Karpas-422 (cell line): ENCODE results near the gene SPECC1. TPM values are rescaled to one million over a fixed set of nuclear protein-coding genes. Genes with fewer than 3 reads are reported as not detected.

Source experiments
- DNase-seq: peaks from one replicate; pipeline ENCODE4 v3.0.0-alpha.2; 2015
- H2AFZ ChIP-seq: fragments of 200-600 bp; sonication (generic); 2 replicates; pipeline ENCODE4 v1.6.1; 2014; ENCODE audit warnings: antibody characterized with exemption, low read length, mixed read lengths
- H3K27ac ChIP-seq: fragments of 200-600 bp; sonication (generic); 2 replicates; pipeline ENCODE4 v1.5.1; 2014; ENCODE audit warnings: mild to moderate bottlenecking, low read length, moderate library complexity
- H3K27me3 ChIP-seq: fragments of 200-600 bp; sonication (generic); 2 replicates; pipeline ENCODE4 v1.6.1; 2014; ENCODE audit warnings: low read length, mixed read lengths
- H3K36me3 ChIP-seq: fragments of 200-600 bp; sonication (generic); 2 replicates; pipeline ENCODE4 v1.6.1; 2014; ENCODE audit warnings: low read length, mixed read lengths; ENCODE audit not compliant: insufficient read depth
- H3K4me1 ChIP-seq: fragments of 200-600 bp; sonication (generic); 2 replicates; pipeline ENCODE4 v1.6.1; 2014; ENCODE audit warnings: mild to moderate bottlenecking, low read length, mixed read lengths
- H3K4me2 ChIP-seq: fragments of 200-600 bp; sonication (generic); 2 replicates; pipeline ENCODE4 v1.6.1; 2014; ENCODE audit warnings: low read length, low read depth, mild to moderate bottlenecking; ENCODE audit not compliant: poor library complexity, severe bottlenecking
- H3K4me3 ChIP-seq: fragments of 200-600 bp; sonication (generic); 2 replicates; pipeline ENCODE4 v1.5.1; 2014; ENCODE audit warnings: mild to moderate bottlenecking, antibody characterized with exemption, low read length, mixed read lengths
- H3K79me2 ChIP-seq: fragments of 200-600 bp; sonication (generic); 2 replicates; pipeline ENCODE4 v1.6.1; 2014; ENCODE audit warnings: mild to moderate bottlenecking, low read length, mixed read lengths
- H3K9ac ChIP-seq: fragments of 200-600 bp; sonication (generic); 2 replicates; pipeline ENCODE4 v1.6.0; 2014; ENCODE audit warnings: low read length
- H3K9me2 ChIP-seq: fragments of 200-600 bp; sonication (generic), shearing (Covaris generic); replicated peaks from 2 replicates; pipeline ENCODE4 v1.6.0; 2014; ENCODE audit warnings: mild to moderate bottlenecking, low read length, moderate library complexity; ENCODE audit not compliant: insufficient read depth
- H3K9me3 ChIP-seq: fragments of 300-700, 200-600 bp; sonication (generic); 2 replicates; pipeline ENCODE4 v1.6.1; 2014; ENCODE audit warnings: low read length, mixed read lengths
- H4K20me1 ChIP-seq: fragments of 200-600 bp; sonication (generic); 2 replicates; pipeline ENCODE4 v1.6.1; 2014; ENCODE audit warnings: mild to moderate bottlenecking, antibody characterized with exemption, low read length, low read depth; ENCODE audit not compliant: insufficient read depth
- total RNA-seq: library from RNA; depleted of rRNA; stranded (reverse); fragments of >200 nt; shearing (Covaris generic); gene quantifications from 2 replicates; pipeline ENCODE4 v1.2.3, GENCODE V29; 2014; ENCODE audit warnings: low replicate concordance

Gene SPECC1
- total RNA-seq, 1 experiment from 2014 or later: not detected

DNA sequence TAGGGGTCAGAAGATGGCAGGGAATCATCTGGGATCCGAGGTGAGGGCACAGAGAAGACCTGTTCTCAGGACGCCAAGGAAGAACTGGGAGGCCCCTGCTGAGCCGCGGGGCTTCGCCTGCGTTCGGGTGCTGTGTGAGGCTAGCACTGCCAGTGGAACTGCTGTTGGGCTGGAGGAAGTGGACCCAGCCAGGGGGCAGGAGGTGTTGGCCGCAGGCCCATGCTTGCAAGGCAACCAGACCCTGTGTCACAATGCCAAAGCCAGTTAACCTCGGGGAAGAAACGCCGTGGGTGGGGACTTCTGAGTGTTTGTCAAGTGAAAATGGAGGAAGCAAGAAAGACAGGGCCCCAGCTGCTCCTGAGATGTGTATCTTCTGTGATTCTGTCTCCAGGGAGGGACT, 272.7 kb downstream of the SPECC1 start:
- no peaks in the 10 kb centered on the region for H3K9me3 ChIP-seq
- no peak for DNase-seq
- no peaks in the 10 kb centered on the region for H3K79me2 ChIP-seq
- no peak overlapping the region for H3K4me3 ChIP-seq
- no peak overlapping the region for H3K27ac ChIP-seq
- no peak overlapping the region for H3K4me2 ChIP-seq
- H3K9me2 ChIP-seq: no peaks in the 10 kb centered on the region
- no peak overlapping the region for H3K9ac ChIP-seq
- no peaks in the 10 kb centered on the region for H4K20me1 ChIP-seq
- no peak overlapping the region for H2AFZ ChIP-seq
- H3K36me3 ChIP-seq: no peaks in the 10 kb centered on the region
- H3K27me3 ChIP-seq: no peaks in the 10 kb centered on the region
- no peaks in the 10 kb centered on the region for H3K4me1 ChIP-seq

GRCh38 chr17:20282526-20283308, 273.6 kb downstream of the SPECC1 start:
- Histone ChIP-seq H3K79me2 (no peaks in the 10 kb centered on the region), H3K36me3 (no peaks in the 10 kb centered on the region), H3K9ac (no peak overlapping the region), H3K4me3 (no peak overlapping the region), H3K9me2 (no peaks in the 10 kb centered on the region), H3K4me2 (no peak overlapping the region), H4K20me1 (no peaks in the 10 kb centered on the region), H3K9me3 (no peaks in the 10 kb centered on the region), H3K4me1 (no peaks in the 10 kb centered on the region), H2AFZ (no peak overlapping the region), H3K27ac (no peak overlapping the region), H3K27me3 (no peaks in the 10 kb centered on the region)
- no peak for DNase-seq

DNA sequence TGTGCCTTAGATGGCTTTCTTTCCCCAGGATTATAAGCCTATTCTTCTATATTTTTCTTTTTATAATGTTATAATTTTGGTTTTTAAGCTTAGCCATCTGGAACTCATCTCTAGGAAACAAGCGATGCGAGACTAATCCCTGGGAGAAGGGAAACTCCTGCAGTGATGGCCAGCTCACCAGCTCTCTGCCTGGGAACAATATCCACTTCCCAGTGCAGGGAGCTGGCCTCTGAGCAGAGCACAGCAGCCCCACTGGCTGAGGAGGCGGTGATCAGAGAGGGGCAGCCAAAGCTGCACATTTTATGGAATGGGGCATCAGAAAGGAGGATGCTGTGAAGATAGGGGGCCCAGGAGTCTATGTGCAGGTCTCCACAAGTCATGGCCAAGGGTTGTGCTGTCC, 274.9 kb downstream of the SPECC1 start:
- H3K9me3 ChIP-seq: no peaks in the 10 kb centered on the region
- H3K4me1 ChIP-seq: no peaks in the 10 kb centered on the region
- DNase-seq: no peak
- H3K27ac ChIP-seq: no peak overlapping the region
- no peak overlapping the region for H3K9ac ChIP-seq
- no peaks in the 10 kb centered on the region for H3K9me2 ChIP-seq
- no peak overlapping the region for H2AFZ ChIP-seq
- no peaks in the 10 kb centered on the region for H3K79me2 ChIP-seq
- no peaks in the 10 kb centered on the region for H3K27me3 ChIP-seq
- no peaks in the 10 kb centered on the region for H4K20me1 ChIP-seq
- no peak overlapping the region for H3K4me3 ChIP-seq
- H3K4me2 ChIP-seq: no peak overlapping the region
- no peaks in the 10 kb centered on the region for H3K36me3 ChIP-seq

- H3K4me3 ChIP-seq: no peak overlapping the region
- no peaks in the 10 kb centered on the region for H4K20me1 ChIP-seq
- no peak overlapping the region for H3K4me2 ChIP-seq
- H3K4me1 ChIP-seq: no peaks in the 10 kb centered on the region
- H3K27me3 ChIP-seq: no peaks in the 10 kb centered on the region
- H3K9me2 ChIP-seq: no peaks in the 10 kb centered on the region
- no peaks in the 10 kb centered on the region for H3K9me3 ChIP-seq
- DNase-seq: no peak
- H2AFZ ChIP-seq: no peak overlapping the region
- H3K36me3 ChIP-seq: no peaks in the 10 kb centered on the region
- no peak overlapping the region for H3K9ac ChIP-seq
- no peak overlapping the region for H3K27ac ChIP-seq
- H3K79me2 ChIP-seq: no peaks in the 10 kb centered on the region
Measured at GRCh38 chr17:20284570-20285295, 275.6 kb downstream of the SPECC1 start.

DNA sequence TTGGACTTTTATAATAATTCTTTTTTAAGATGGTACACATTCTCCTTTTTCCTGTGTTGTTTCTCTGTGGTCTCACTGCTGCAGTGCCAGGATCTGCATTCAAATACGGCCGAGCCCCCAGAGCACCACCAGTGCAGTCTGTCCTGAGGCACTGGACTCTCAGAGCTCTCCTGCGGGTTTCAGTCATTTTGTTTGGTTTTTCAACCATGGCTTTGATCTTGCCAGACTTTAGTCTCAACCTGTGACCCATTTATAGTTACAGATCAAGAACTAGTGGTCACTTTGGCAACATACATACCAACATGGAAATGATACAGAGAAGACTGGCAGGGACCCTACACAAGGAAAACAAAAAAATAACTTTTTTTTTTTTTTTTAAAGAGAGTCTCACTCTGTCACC, 280.8 kb downstream of the SPECC1 start:
- H3K27me3 ChIP-seq: no peaks in the 10 kb centered on the region
- DNase-seq: no peak
- H3K4me2 ChIP-seq: no peak overlapping the region
- H3K9ac ChIP-seq: no peak overlapping the region
- H2AFZ ChIP-seq: no peak overlapping the region
- no peaks in the 10 kb centered on the region for H3K79me2 ChIP-seq
- H3K4me1 ChIP-seq: no peaks in the 10 kb centered on the region
- H3K9me3 ChIP-seq: no peaks in the 10 kb centered on the region
- H3K36me3 ChIP-seq: no peaks in the 10 kb centered on the region
- H3K4me3 ChIP-seq: no peak overlapping the region
- H4K20me1 ChIP-seq: no peaks in the 10 kb centered on the region
- H3K9me2 ChIP-seq: no peaks in the 10 kb centered on the region
- no peak overlapping the region for H3K27ac ChIP-seq

- no peaks in the 10 kb centered on the region for H3K79me2 ChIP-seq
- no peak overlapping the region for H2AFZ ChIP-seq
- no peak overlapping the region for H3K9ac ChIP-seq
- DNase-seq: no peak
- no peaks in the 10 kb centered on the region for H4K20me1 ChIP-seq
- H3K4me2 ChIP-seq: no peak overlapping the region
- H3K4me3 ChIP-seq: no peak overlapping the region
- no peaks in the 10 kb centered on the region for H3K4me1 ChIP-seq
- H3K27ac ChIP-seq: no peak overlapping the region
- no peaks in the 10 kb centered on the region for H3K27me3 ChIP-seq
- H3K9me3 ChIP-seq: no peaks in the 10 kb centered on the region
- no peaks in the 10 kb centered on the region for H3K36me3 ChIP-seq
- no peaks in the 10 kb centered on the region for H3K9me2 ChIP-seq
Measured at GRCh38 chr17:20291853-20292252, 282.7 kb downstream of the SPECC1 start.

DNA sequence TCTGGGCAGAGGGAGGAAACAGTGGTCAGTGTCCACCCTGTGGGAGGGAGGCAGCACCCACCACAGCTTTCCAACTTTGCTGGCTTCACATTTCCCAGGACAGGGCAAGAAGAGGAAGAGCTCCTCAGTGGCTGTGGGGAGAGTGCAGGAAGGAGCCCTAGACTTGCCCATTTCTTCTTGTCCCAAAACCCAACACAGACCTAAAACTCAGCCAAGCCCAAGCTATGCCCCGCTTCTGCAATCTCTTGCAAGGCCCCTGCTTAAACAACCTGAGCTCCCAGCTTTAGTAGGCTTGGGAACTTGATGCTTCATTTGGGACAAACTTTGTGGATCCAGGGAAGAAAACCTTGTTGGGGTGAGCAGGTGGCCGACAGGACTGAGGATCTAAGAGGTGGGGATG, 284.3 kb downstream of the SPECC1 start:
- H3K4me1 ChIP-seq: no peaks in the 10 kb centered on the region
- H3K36me3 ChIP-seq: no peaks in the 10 kb centered on the region
- no peaks in the 10 kb centered on the region for H3K27me3 ChIP-seq
- DNase-seq: no peak
- no peak overlapping the region for H3K4me2 ChIP-seq
- no peak overlapping the region for H3K9ac ChIP-seq
- H3K9me3 ChIP-seq: no peaks in the 10 kb centered on the region
- no peak overlapping the region for H3K27ac ChIP-seq
- no peak overlapping the region for H2AFZ ChIP-seq
- no peaks in the 10 kb centered on the region for H3K9me2 ChIP-seq
- no peaks in the 10 kb centered on the region for H4K20me1 ChIP-seq
- H3K4me3 ChIP-seq: no peak overlapping the region
- no peaks in the 10 kb centered on the region for H3K79me2 ChIP-seq

- Histone ChIP-seq H3K9ac (no peak overlapping the region), H3K27ac (no peak overlapping the region), H3K27me3 (no peaks in the 10 kb centered on the region)
Measured at GRCh38 chr17:20294120-20294519, 285.0 kb downstream of the SPECC1 start.

More at GRCh38 chr17:20294120-20294519, 285.0 kb downstream of the SPECC1 start:
- no peaks in the 10 kb centered on the region for H3K9me3 ChIP-seq
- no peaks in the 10 kb centered on the region for H3K9me2 ChIP-seq
- H3K4me2 ChIP-seq: no peak overlapping the region
- H3K36me3 ChIP-seq: no peaks in the 10 kb centered on the region
- DNase-seq: no peak
- no peaks in the 10 kb centered on the region for H3K4me1 ChIP-seq
- H4K20me1 ChIP-seq: no peaks in the 10 kb centered on the region
- no peak overlapping the region for H2AFZ ChIP-seq
- no peaks in the 10 kb centered on the region for H3K79me2 ChIP-seq
- H3K4me3 ChIP-seq: no peak overlapping the region
